Mammary epithelial cell (primary cell): ENCODE data around the gene LYRM2.

Experiments used
- EZH2 ChIP-seq: IDR thresholded peaks from 2 replicates; pipeline ENCODE4 v1.6.1; 2012; ENCODE audit warnings: low read length, inconsistent platforms, borderline replicate concordance
- TF ChIP-seq, protein P1 (sequence below), 2 donors: IDR thresholded peaks in 1 of 2; conservative IDR thresholded peaks in 1 of 2; 2 replicates each; pipeline ENCODE4 v1.5.1; 2011 to 2012; ENCODE audit warnings: inconsistent platforms in 2 of 2, low read length in 2 of 2, mild to moderate bottlenecking in 2 of 2, control low read depth in 1 of 2, low read depth in 1 of 2; ENCODE audit not compliant: insufficient read depth in 1 of 2; ENCODE audit errors: extremely low read depth in 1 of 2

DNA sequence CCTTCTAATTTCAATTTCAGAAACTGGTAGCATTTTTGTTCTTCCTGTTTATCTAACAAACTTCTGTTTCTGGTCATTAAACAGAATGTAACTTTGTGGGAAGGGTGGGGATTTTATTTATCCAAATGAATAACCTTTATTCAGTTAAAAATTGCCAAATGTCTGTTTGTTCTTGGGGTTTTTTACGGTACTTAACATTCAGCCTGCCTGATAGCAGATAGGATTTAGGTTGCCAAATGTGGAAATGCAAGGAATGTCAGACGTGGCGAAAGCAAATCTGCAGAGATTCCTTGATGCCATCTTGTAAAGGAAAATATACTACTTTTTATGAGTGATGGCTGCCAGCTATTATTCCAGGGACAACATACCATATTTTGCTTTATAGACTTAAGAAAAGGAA, 95.7 kb downstream of the LYRM2 start:
- no peak for TF ChIP-seq EZH2
- TF ChIP-seq, protein P1, sequence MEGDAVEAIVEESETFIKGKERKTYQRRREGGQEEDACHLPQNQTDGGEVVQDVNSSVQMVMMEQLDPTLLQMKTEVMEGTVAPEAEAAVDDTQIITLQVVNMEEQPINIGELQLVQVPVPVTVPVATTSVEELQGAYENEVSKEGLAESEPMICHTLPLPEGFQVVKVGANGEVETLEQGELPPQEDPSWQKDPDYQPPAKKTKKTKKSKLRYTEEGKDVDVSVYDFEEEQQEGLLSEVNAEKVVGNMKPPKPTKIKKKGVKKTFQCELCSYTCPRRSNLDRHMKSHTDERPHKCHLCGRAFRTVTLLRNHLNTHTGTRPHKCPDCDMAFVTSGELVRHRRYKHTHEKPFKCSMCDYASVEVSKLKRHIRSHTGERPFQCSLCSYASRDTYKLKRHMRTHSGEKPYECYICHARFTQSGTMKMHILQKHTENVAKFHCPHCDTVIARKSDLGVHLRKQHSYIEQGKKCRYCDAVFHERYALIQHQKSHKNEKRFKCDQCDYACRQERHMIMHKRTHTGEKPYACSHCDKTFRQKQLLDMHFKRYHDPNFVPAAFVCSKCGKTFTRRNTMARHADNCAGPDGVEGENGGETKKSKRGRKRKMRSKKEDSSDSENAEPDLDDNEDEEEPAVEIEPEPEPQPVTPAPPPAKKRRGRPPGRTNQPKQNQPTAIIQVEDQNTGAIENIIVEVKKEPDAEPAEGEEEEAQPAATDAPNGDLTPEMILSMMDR (conservative IDR thresholded peaks at IDR 0.05 in 1 of 2, IDR thresholded peaks at IDR 0.05 in 1 of 2; ENCODE audit: extremely low read depth in 1 of 2, insufficient read depth in 1 of 2, low read depth in 1 of 2, low read length in 2 of 2) = no peak
